ENCODE results near the gene BPIFB3.

BPIFB3 gene

DNA sequence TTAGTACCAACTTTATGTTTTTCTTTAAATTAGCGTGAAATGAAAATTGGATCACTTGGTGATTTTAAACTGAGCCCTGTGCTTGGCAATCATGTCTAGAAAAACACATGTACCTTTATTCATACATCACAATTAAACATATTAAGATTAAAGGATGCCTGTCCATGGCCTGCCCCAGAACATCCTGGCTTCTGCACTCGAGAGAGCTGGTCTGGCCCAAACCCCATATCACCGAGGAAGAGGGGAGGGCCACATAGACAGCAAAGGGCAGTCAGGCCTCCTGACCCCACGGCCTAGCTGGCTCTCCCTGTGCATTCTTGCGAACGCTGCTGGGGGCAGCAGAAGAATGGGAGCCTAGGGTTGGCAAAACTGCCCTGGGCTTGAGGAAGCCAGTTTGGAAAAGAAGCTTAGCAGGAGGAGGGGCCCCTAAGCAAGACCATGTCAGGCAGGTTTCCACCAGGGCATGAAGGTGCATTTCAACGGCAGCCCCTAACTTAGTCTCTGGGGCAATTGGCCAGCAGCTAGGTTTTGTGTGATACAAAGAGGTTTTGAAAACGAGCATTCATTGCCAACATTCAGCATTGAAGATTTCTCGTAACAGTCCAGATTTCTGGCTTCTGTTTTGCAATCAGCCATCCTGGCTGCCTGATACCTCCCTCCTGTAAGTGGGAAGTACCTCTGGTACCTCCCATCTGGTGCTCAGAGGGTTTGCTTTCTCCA, 8.6 kb downstream of the BPIFB3 start:
- peak; percentile 70 for DNase-seq (ENCODE audit: low spot score)

GRCh38 chr20:33062825-33063149, 9.1 kb downstream of the BPIFB3 start:
- no peak for DNase-seq (ENCODE audit: low spot score)

GRCh38 chr20:33063271-33063670, 9.6 kb downstream of the BPIFB3 start:
- DNase-seq (ENCODE audit: low spot score), result no peak

DNA sequence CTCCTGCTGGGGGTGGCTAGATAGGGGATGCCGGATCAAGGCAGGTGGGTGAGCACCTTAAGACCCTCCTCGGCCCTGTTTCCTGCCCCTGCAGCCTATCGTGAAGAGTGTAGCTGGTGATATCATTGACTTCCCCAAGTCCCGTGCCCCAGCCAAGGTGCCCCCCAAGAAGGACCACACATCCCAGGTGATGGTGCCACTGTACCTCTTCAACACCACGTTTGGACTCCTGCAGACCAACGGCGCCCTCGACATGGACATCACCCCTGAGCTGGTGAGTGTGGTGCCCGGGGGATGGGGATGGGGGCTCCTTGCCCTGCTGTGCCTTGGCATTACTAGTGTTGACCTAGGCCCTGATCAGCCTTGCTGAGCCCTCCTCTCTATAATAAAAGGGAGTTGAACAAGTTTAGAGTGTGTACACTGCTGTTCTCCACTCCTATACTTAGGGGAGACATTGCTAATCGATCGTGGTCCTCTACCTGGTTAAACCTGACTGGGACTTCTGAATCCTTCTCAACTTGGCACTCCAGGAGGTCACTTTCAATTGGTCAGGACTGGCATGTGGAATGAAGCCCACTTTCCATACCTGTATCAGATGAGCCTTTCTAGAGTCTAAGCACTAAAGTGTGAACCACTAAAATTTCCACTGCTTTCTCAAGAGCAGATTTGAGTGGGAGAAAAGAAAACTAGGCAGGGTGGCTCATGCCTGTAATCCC, 11.0 kb downstream of the BPIFB3 start:
- DNase-seq (ENCODE audit: low spot score), result no peak

GRCh38 chr20:33065785-33066184, 12.1 kb downstream of the BPIFB3 start:
- no peak for DNase-seq (ENCODE audit: low spot score)

GRCh38 chr20:33067806-33068205, 14.1 kb downstream of the BPIFB3 start:
- DNase-seq (ENCODE audit: low spot score), result no peak

GRCh38 chr20:33068251-33068939, 14.7 kb downstream of the BPIFB3 start:
- DNase-seq (ENCODE audit: low spot score), result no peak

- DNase-seq (ENCODE audit: low spot score), result no peak
These were observed 16.0 kb downstream of the BPIFB3 start for GRCh38 chr20:33069673-33070072.

DNA sequence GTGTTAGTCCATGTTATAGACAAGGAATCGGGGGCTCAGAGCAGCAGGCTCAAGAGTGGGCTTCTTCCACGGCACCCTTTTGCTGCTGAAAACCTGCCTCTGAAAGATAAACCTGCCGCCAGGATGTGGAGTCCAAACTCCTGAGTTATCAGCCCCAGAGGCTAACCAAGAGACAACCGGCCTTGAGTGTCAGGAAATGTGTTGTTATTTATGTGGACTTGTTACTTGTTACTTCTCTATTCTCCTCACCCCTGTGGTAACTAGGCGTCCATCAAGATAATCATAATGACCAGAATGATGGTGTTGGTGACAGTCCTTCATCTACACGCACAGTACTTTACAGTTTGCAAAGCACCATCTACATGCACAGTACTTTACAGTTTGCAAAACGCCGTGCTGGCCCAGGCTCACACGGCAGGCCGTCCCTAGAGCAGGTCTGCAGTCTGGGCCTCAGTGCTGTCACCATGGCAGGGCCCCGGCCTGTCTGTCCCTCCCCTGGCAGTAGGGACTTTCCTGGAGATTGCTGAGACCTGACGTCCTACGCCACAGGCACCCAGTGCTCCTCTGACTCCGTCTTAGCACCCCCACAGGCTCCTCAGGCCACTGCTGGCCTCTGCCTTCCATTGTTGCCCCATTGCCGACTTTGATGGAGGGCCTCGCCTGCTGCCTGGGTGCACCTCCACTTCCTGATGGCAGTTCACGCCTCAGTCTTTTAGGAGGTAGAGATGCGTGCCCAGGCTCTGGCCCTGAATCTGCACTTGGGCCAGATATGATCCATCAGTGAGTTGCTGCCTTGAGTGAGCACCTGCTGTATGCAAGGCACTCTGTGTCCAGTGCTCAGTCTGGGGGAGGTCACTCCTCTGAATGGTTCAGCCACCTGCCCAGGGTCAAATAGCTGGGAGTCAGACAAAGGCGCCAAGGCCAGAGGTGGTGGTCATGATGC, 16.7 kb downstream of the BPIFB3 start:
- DNase-seq (ENCODE audit: low spot score), result no peak

GRCh38 chr20:33071198-33071597, 17.5 kb downstream of the BPIFB3 start:
- DNase-seq (ENCODE audit: low spot score), result no peak

- DNase-seq (ENCODE audit: low spot score), result no peak
These were observed 18.7 kb downstream of the BPIFB3 start for GRCh38 chr20:33072362-33072761.

- DNase-seq (ENCODE audit: low spot score), result no peak
These were observed 19.1 kb downstream of the BPIFB3 start for GRCh38 chr20:33072813-33073212.

DNA sequence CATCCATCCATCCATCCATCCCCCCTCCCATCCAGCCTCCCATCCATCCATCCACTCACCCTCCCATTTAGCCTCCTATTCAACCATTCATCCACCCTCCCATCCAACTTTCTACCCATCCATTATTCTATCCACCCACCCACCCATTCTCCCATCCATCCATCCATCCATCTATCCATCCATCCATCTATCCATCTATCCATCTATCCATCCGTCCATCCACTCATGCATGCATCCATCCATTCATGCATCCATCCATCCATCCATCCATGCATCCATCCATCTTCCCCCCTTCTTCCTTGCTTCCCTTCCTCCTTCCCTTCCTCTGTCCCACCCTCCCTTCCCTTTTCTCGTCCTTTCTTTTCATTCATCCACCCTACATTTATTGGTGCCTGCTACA, 21.0 kb downstream of the BPIFB3 start:
- no peak for DNase-seq (ENCODE audit: low spot score)

DNA sequence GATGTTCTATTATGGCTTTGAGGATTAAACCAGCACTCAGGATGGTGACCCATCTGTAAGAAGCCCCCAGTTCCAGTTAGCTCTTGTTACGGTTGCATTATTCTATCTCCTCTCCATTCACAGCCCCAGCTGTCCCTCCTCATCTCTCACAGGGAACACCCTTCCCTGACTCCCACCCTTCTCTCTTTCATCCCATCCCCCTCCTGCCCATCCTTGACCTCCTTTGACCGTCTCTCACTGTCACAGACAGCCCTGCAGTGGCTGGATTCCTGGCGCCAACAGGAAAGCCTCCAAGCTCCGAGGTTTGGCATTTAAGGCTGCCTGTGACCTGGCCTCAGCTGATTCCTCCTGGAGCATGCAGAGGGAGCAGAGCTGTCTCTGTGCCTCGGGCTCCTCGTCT, 21.6 kb downstream of the BPIFB3 start:
- no peak for DNase-seq (ENCODE audit: low spot score)

DNA sequence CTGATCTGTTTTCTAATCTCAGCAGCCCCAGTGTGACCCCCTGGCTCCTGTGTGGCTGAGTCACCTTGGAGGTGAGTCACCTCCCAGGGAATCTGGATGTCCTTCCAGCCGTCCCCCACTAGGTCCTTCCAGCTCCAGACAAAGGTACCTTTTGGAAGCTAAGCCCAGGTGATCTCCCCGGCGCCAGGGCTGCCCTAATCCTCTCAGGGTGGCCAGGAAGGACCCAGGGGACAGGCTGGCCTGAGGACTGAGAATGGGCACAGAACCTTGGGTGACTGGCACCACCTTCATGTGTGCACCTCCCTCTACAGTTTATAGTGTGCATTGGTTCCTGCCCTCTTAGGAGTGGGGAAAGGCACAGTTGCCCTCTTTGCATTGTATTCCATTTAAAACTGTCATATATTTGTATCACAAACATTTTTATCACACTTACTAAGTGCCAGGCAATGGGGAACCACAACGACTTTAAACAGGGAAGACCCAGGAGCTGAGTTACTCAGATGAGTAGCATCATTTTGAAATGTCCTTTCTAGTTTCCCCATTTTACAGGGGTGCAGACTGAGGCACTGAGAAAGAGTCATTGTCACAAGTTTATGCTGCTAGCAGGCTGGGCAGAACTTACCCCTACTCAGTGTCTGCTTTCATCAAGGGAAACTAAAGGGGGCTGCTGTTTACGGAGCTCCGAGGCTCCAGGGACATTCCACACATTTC, 23.1 kb downstream of the BPIFB3 start:
- DNase-seq (ENCODE audit: low spot score), result no peak

- DNase-seq (ENCODE audit: low spot score), result no peak
These were observed 25.6 kb downstream of the BPIFB3 start, which contains the start of gene BPIFB4 for GRCh38 chr20:33079259-33079658. BPIFB4 (plus strand) TSS chr20:33079643; CDS start chr20:33081527, 1,884 bp downstream.

DNA sequence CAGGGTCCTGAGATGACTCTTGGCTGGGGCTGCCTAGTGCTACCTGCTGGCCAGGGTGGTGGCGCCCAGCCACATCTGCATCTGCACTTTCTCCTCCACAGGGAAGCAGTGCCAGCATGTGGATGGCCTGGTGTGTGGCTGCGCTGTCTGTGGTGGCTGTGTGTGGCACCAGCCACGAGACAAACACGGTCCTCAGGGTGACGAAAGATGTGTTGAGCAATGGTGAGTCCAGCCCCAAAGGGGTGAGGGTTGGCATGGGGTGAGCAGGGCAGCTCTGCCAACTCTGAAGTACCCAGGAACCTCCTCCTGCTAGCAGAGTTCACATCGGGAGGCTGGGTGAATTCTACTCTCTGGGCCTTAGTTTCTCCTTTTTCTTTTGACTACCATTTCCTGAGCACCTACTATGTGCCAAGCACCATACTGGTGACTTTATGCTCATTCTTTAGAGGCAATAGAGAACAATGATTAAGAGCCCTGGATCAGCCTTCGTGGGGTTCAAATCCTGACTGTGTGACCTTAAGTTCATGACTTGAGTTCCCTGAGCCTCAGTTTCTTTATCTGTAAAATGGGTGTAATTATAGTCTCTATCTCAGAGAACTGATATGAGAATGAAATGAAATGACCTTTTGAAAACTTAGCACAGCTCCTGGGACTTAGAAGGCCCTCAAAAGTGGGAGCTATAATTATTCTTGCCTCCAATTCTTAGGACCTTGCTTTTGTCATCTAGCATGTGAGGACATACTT, 27.9 kb downstream of the BPIFB3 start:
- DNase-seq (ENCODE audit: low spot score), result no peak

- no peak for DNase-seq (ENCODE audit: low spot score)
These were observed 28.8 kb downstream of the BPIFB3 start for GRCh38 chr20:33082546-33082945.

DNA sequence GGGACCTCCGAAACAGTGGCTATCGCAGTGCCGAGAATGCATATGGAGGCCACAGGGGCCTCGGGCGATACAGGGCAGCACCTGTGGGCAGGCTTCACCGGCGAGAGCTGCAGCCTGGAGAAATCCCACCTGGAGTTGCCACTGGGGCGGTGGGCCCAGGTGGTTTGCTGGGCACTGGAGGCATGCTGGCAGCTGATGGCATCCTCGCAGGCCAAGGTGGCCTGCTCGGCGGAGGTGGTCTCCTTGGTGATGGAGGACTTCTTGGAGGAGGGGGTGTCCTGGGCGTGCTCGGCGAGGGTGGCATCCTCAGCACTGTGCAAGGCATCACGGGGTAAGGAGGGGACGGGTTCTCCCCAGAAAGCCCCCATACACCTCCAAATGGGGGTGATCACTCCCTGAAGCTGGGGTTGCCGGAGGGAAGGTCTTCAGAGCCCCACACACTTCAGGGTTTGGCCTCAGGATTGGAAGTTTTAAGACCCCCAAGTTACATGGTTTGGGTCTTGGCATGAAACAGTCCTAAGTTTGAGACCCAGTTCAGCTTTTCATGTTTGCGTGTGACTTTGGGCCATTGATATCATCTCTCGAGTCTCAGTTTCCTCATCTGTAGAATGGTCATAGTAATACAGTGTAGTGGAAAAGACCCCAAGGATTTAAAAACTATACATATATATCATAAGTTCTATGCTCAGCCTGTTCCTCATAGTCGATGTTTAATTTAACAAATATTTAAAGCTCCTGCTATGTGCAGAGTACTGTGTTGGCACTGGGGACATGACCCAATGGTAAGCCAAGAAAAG, 30.0 kb downstream of the BPIFB3 start:
- no peak for DNase-seq (ENCODE audit: low spot score)

DNA sequence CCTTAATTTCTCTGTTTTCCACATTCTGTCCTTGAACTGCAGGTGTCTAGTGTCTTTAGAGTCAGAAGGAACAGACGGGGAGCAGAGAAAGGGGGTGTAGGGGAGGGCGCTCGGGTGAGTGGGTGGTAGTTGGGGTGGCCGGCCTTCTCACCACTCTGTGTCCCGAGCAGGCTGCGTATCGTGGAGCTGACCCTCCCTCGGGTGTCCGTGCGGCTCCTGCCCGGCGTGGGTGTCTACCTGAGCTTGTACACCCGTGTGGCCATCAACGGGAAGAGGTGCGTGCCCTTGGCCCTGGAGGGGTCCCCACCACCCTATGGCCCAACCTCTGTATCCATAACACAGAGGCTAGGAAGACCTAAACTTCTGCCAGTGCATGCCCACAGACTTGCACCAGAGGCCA, 31.0 kb downstream of the BPIFB3 start:
- no peak for DNase-seq (ENCODE audit: low spot score)
